ENCODE data around the gene QPCT.
"Not testable (repeated sequence)": the region's sequence is repeated elsewhere in the genome, so short reads cannot be mapped to it uniquely, and the experiment has no call there.

The QPCT gene

GRCh38 chr2:37344453-37345361 lies at the start of gene QPCT:
TSS of gene QPCT (plus strand) at chr2:37344630. CDS start at chr2:37344732, 102 bp downstream.
- in situ Hi-C loops (cut with MboI; ENCODE audit: low sequenced_read_pairs), result no loop called here

DNA sequence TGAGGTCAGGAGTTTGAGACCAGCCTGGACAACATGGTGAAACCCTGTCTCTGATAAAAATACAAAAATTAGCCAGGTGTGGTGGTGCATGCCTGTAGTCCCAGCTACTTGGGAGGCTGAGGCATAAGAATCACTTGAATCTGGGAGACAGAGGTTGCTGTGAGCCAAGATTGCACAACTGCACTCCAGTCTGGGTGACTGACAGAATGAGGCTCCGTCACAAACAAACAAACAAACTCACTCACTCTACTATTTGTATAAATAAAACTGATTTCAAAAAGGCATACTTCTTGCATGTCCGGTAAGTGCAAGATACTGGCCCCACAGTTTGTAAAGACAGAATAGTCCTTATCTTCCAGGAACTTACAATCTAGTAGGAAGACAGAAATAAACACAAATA lies 49.6 kb upstream of the QPCT start:
- in situ Hi-C loops (cut with MboI; ENCODE audit: low sequenced_read_pairs), result not testable (repeated sequence)

DNA sequence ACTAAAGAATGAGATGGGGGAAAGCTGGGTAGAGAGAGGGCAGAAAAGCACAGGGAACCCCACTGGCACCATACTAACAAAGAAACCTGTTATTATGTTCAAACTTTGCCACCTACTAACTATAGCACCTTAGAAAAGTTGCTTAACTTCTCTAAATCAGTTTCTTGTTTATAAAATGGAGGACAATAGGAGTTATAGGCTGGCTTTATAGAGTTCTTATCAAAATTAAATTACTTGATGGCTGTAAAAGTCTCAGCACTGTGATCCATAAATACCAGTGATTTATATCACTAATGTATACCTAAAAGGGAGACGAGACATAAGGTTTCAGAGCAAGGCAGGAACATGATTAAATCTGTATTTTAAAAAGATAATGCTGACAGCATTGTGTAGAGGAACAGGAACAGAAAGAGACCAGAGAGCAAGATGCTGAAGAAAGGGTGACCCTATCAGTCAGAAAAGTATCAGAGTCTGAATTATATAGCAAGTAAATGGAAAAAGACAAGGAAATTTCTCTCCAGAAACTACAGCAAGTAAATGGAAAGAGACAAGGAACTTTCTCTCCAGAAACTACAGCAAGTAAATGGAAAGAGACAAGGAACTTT lies 48.9 kb upstream of the QPCT start:
- in situ Hi-C loops (cut with MboI; ENCODE audit: low sequenced_read_pairs), result no loop called here

DNA sequence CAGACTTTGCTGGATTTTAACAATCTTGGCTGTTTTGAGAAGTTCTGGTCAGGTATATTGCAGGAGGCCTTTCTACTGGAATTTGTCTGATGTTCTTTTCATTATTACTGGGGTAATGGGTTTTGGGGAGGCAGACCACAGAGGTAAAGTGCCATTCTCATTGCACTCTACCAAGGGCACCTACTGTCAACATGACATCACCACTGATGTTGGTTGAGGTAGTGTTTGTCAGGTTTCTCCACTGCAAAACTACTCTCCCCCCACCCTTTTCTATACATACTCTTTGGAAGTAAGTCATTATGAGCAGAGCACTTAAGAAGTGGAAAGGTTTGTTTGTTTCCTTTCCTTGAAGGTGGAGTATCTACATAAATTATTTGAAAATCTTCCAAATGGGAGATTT lies 46.8 kb upstream of the QPCT start:
- in situ Hi-C loops (cut with MboI; ENCODE audit: low sequenced_read_pairs), result no loop called here

DNA sequence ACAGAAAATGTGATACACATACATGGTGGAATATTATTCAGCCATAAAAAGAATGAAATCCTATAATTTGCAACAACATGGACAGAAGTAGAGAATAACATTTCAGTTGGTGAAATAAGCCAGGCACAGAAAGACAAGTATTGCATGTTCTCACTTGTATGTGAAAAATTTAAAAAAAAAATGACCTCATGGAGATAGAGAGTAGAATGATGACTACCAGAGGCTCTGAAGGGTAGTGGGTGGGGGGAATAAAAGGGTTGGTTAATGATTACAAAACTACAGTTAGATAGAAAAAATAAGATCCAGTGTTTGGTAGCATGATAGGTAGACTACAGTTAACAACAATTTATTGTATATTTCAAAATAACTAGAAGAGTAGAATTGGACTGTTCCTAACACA lies 44.3 kb upstream of the QPCT start:
- in situ Hi-C loops (cut with MboI; ENCODE audit: low sequenced_read_pairs), result no loop called here

- in situ Hi-C loops (cut with MboI; ENCODE audit: low sequenced_read_pairs), result no loop called here
Observed at GRCh38 chr2:37300578-37300977, 43.9 kb upstream of the QPCT start.

DNA sequence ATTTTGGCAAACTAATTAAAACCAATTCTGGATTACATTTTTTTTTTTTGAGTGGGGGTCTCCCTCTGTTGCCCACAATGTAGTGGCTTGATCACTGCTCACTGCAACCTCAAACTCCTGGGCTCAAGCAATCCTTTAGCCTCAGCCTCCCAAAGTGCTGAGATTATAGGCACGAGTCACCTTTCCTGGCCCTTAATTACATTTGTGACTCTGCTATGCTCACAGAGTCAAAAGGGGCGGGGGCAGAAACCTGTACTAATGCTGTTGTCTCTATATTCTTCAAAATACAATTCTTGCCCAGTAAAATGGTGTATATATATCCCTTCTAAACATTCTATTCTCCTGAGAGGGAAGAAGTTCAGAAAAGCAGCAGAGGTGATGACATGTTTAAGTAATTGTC lies 43.0 kb upstream of the QPCT start:
- in situ Hi-C loops (cut with MboI; ENCODE audit: low sequenced_read_pairs), result no loop called here

- in situ Hi-C loops (cut with MboI; ENCODE audit: low sequenced_read_pairs), result no loop called here
Observed at GRCh38 chr2:37302701-37303252, 41.7 kb upstream of the QPCT start.

- in situ Hi-C loops (cut with MboI; ENCODE audit: low sequenced_read_pairs), result no loop called here
Observed at GRCh38 chr2:37306024-37306423, 38.4 kb upstream of the QPCT start.

DNA sequence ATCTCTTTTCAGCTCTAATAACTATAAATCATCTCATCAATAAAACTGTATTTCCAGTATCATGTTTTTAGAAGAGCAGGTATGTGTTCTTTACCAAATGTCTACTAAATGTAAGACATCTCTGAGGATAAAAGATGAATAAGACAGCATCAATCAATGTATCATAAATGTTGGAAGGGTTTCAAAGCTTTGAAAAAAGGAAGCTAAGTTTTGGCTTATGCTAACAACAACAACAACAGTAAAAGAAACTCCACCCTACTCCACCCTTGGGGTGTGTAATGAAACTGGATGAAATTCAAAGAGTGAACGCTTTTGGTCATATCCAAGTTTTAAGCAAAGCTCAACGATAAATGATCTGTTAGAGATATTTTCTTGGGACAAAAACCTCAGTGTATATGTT lies 36.9 kb upstream of the QPCT start:
- in situ Hi-C loops (cut with MboI; ENCODE audit: low sequenced_read_pairs), result no loop called here

- in situ Hi-C loops (cut with MboI; ENCODE audit: low sequenced_read_pairs), result no loop called here
Observed at GRCh38 chr2:37315364-37315763, 29.1 kb upstream of the QPCT start.

- in situ Hi-C loops (cut with MboI; ENCODE audit: low sequenced_read_pairs), result no loop called here
Observed at GRCh38 chr2:37316181-37316580, 28.2 kb upstream of the QPCT start.

DNA sequence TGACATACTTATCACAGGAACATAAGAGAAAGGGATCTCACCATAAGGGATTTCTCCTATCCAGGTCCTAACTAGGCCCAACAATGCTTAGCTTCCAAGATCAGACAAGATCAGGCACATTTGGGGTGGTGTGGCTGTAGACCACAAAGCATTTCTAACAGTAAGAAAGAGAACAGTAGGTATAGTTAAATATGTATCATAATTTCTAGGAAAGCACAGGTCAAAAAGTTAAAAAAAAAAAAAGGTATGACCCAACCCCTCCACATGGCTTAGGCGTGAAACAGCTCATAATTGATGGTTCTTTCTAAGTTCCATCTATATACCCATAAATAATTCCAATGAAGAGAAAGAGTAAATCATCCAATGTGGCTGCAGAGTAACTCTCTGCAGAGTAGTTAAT lies 26.7 kb upstream of the QPCT start:
- in situ Hi-C loops (cut with MboI; ENCODE audit: low sequenced_read_pairs), result no loop called here

DNA sequence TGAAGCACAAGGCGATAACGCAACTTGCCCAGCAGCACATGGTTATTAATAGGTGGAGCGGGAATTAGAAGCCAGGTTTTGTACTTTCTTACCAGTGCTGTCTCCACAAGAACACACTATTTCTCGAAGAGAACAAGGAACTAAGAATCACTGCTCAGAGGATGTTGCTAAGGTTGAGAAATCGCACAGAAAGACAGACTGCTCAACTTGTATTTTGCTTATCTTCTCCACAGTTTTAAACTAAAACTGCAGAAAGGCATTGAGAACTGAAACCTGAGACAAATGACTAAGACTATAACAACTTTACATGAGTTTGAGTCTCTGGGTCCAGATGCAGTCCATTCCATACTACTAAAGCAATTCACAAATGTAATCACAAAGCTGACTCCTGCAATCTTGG lies 26.0 kb upstream of the QPCT start:
- in situ Hi-C loops (cut with MboI; ENCODE audit: low sequenced_read_pairs), result no loop called here

DNA sequence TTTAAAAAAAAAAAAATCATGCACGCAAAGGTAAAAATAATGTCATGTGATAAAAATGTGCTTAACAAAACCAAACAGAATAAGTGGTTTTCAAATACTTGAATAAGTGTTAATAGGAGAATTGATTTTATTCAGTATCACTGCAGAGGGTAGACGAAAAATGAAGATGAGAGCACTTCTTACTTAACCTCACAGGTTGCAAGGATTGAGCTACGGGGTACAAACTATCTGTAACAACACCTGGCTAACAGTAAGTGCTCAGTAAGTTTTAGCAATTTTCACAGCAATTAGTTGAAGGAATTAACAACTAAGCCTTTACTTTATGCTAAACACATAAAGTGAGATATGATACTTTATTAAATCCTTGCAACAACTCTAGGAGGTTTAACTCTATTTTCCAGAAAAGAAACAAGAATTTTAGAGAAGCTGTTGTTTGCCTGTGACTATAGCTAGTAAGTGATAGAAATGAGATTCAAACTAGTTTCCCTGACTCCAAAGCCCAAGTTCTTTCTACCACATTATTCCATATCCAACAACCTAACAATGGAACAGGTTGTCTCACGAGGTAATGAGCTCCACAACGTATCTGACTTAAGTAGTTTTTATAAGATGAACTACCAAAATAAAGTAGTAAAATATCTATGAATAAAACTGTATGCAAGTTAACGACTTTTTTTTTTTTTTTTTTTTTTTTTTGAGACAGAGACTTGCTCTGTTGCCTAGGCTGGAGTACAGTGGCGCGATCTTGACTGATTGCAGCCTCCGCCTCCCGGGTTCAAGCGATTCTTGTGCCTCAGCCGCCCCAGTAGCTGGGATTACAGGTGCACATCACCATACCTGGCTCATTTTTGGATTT lies 24.4 kb upstream of the QPCT start:
- in situ Hi-C loops (cut with MboI; ENCODE audit: low sequenced_read_pairs), result no loop called here

DNA sequence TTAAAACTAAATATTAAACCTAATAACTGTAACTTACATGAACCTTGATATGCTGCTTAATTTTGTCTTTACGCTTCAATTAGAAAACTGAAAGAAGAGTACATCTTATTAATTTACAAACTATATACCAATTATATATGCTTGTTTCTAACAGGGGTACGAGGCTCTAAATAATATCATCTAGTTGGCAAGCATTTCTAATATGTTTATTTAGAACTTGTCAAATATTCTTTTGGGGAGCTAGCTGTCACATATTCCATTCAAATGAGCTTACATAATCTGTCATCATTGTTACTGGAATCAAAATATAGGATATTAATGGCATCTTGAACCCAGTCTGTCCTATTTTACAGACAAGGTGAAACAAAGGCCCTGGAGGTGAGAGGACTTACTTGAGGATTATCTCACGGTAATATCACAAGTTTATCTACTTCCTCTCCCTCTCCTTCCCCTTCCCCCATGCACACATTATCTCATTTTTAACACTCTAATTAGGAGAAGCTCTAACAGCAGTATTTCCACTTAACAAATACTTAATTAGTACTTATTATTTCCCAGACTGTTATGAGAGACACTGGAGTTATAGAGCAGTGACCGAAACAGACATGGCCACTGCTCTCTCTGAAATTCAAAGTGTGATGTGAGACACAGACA lies 23.3 kb upstream of the QPCT start:
- in situ Hi-C loops (cut with MboI; ENCODE audit: low sequenced_read_pairs), result no loop called here

GRCh38 chr2:37322368-37322767 lies 22.1 kb upstream of the QPCT start:
- in situ Hi-C loops (cut with MboI; ENCODE audit: low sequenced_read_pairs), result no loop called here

DNA sequence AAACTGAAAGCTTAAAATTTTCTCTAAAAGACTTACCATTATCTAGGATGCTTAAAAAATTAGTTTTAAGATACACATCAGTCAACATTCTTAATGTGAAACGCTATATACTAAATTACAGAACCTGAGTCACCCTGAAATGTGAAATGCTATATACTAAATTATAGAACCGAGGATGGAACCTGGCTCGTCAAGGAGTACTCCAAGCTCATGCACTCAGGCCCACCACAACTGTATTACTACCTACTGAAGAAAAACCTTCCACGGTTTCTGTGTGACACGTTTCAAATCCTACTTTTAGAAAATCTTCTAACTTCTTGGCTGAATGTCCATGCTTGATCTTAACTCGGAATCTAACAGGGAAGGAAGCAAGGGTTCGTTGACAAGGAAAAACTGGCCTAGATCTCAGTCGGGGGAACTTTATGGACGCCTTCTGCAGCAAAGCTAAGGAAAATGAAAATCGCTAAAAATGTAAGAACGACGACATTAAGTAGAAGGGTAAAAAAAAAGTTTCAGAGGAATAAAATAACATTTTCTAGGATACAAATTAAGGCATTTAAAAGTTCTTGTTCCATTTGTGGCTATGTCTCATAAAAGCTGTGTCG lies 21.2 kb upstream of the QPCT start:
- in situ Hi-C loops (cut with MboI; ENCODE audit: low sequenced_read_pairs), result no loop called here

DNA sequence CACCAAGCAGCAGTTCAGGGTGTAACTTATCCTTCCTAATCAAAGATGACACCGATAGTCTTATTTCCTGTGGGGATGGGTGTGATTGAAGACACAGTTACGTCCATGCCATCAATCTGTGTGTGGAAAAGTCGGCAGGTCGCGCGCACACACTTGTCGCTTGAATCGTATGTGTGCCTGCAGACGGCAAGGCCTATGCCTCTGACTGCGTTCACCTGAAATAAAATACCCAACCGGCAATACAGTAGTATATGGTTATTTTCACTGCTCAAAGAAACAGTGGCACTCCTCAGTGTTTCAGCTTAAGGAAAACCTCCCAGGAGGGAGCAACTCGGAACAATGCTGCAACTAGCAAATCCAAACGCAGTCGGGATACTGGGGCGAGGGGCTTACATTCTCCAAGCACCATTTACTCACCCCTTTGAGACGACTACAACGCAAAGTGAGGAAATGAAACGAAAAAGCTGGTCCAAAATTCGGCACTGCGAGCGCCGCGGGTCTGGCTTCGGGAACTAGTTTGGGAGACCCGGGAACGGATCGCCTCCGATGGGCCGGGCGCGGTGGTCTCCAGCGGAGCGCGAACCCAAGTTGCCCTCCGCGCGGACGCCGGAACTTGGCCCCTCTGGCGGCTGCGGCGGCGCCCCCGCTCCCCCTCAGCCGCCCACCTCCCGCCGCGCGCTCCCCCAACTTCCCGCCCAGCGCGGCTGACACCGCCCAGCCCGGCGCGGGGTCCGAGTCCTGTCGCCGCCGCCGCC lies 20.5 kb upstream of the QPCT start:
- in situ Hi-C loops (cut with MboI; ENCODE audit: low sequenced_read_pairs), result no loop called here

DNA sequence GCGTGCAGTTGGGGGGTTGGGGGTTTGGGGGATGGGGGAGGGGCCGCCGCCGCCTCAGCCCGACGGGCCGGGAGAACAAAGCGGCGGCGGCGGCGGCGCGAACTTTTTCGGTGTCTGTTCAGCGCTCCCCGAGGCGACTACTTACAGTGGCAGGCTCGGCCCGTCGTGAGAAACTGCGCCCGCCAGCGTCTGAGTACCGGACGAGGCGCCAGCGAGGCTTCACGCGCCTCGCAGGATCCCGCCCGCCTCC lies 20.0 kb upstream of the QPCT start:
- in situ Hi-C loops (cut with MboI; ENCODE audit: low sequenced_read_pairs), result no loop called here
